Gastrocnemius medialis (tissue), 4 donors: Measurements from ENCODE around the gene LRTM2.

Source experiments
- POLR2A ChIP-seq, 2 donors: fragments of 450-650 bp; IDR thresholded peaks; one replicate each; pipeline ENCODE4 v1.6.1; 2017; ENCODE audit warnings: antibody characterized with exemption in 2 of 2, mild to moderate bottlenecking in 2 of 2, moderate library complexity in 2 of 2
- TF ChIP-seq, protein P1 (sequence below), 5 experiments: fragments of 450-650 bp in 3 of 5; fragments of 200-600 bp in 2 of 5; sonication (generic) in 2 of 5; IDR thresholded peaks in 4 of 5; conservative IDR thresholded peaks in 1 of 5; 1 replicate in 4 of 5; 2 replicates in 1 of 5; pipeline ENCODE4 v1.5.1; 2016 to 2019; ENCODE audit warnings: antibody characterized with exemption in 5 of 5, mild to moderate bottlenecking in 3 of 5, moderate library complexity in 3 of 5

DNA sequence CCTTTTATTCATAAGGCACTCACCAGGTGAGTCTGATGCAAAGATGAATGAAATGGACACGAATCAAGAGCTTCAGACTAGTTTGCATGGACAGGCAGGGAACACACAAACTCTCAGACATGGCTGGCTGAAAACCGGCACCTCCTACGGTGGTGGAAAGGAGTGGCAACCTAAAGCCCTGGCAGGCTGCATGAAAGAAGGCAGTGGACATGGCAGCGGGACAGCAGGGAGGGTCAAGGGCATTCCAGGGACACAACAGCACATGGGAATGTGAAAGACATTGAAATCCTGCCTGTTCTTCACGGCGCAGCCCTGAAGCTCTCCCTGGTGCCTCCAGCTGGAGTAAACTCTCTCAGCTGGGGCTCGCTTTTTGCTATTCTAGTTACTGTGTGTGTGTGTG, 16.6 kb upstream of the LRTM2 start:
- TF ChIP-seq, protein P1, sequence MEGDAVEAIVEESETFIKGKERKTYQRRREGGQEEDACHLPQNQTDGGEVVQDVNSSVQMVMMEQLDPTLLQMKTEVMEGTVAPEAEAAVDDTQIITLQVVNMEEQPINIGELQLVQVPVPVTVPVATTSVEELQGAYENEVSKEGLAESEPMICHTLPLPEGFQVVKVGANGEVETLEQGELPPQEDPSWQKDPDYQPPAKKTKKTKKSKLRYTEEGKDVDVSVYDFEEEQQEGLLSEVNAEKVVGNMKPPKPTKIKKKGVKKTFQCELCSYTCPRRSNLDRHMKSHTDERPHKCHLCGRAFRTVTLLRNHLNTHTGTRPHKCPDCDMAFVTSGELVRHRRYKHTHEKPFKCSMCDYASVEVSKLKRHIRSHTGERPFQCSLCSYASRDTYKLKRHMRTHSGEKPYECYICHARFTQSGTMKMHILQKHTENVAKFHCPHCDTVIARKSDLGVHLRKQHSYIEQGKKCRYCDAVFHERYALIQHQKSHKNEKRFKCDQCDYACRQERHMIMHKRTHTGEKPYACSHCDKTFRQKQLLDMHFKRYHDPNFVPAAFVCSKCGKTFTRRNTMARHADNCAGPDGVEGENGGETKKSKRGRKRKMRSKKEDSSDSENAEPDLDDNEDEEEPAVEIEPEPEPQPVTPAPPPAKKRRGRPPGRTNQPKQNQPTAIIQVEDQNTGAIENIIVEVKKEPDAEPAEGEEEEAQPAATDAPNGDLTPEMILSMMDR (IDR thresholded peaks at IDR 0.05 in 4 of 5, conservative IDR thresholded peaks at IDR 0.05 in 1 of 5), result no peak
- no peak for TF ChIP-seq POLR2A (IDR thresholded peaks at IDR 0.05)
